Measurements from ENCODE around the gene RAX.

DNA sequence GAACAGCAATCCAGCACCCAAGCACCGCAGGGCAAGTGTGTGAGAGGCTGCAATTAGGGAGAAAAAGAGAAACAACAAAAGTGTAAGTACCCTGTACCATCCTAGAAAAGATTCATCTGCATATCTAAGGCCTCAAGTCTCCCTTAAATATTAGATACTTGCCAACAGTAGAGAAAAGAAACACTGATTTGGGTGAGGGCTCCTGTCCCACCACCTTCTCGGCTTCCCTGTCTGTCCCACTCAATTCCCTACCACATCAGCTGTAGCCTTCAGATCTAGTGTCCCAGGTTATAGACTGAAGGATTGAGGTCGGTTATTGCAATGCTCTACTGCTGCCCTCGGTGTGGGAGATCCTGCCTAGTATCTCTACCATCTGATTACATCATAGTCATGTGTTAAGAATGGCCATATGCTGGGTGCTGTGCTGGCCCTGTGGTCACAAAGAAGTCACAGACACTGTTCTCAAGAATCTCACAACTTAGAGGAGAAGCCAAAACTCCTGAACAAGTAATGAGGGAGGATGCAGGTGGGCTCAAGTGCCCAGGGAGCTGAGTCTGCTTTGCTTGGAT lies 2.5 kb downstream of the RAX start:
- TF ChIP-seq TAF1 (IDR thresholded peaks at IDR 0.05; ENCODE audit: borderline replicate concordance, low read depth, low read length) = no peak
- no peak for TF ChIP-seq POLR2A (IDR thresholded peaks at IDR 0.05; ENCODE audit: low read depth, low read length)

Data from GM12892 (cell line).